HG03196 (cell line): ENCODE measurements around the gene UXT.
"Not testable (repeated sequence)": the region's sequence is repeated elsewhere in the genome, so short reads cannot be mapped to it uniquely, and the experiment has no call there.

Experiments used
- ATAC-seq: cut with Tn5 transposase; IDR thresholded peaks from one replicate; pipeline ENCODE4 v1.9.1; 2021; ENCODE audit not compliant: unreplicated experiment

UXT gene

DNA sequence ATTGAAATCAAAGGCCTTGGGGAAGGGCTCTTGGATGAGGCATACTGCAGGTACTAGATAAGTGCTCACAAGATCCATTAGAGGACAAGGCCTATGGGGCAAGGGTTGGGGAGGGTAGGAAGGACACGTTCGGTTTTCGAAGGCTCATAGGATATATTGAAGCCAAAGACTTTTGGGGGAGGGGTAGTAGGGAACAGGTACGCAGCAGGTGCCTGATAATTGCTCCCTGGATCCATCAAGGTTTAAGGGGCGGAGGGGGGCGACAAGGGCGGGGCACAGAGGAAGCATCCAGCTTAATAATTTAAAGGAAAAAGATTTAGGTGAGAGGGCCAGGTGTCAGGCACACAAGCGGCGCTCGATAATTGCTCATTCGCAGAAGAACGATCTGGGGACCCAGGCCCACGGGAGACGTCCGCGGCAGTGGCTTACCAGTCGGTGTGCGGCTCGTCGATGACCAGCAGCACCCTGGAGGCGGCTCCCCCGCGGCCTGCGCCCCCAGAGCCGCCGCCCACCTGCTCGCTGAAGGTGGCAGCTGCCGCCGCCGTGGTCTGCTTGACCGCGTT is 40.0 kb downstream of the UXT start:
- no peak for ATAC-seq

DNA sequence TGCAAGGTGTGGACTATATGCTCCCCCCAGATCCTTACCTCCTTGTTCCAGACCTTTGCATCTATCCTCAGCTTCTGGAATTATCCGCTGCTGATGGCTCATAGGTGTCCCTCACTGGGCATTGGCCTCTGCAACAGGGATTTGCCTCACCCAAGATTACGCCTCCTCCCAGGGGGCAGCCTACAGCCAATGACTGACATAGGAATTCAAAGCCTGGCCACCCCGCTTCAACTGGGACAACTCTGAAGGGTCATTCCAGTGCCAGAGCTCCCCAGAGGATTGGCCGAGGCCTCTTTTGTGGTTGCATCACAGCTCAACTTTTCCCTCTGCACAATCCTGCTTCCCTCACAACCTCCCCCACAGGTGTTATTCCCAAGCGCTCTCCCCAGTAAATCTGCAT is 44.4 kb downstream of the UXT start:
- no peak for ATAC-seq

- ATAC-seq, result no peak
Measured at GRCh38 chrX:47613082-47613481, 45.9 kb downstream of the UXT start.

- no peak for ATAC-seq
Measured at GRCh38 chrX:47612418-47612817, 46.6 kb downstream of the UXT start.

DNA sequence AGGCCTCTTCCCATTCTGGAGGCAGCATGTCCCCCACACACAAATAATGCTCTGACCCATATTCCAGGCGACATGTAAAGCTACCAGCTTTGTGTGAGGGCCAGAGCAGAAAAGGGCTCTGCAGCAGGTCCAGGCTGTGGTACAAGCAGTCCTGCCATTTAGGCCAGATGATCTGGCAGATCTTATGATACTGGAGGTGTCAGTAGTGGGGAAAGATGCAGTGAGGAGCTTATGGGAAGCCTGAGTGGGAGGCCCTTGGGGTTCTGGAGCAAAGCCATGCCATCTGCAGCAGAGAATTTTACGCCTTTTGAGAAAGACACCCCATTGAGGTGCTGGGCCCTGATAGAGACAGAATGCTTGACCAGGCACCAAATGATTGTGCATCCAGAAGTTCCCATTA is 47.1 kb downstream of the UXT start:
- no peak for ATAC-seq

- ATAC-seq, result no peak
Measured at GRCh38 chrX:47611489-47611888, 47.5 kb downstream of the UXT start.

GRCh38 chrX:47610511-47610910 is 48.5 kb downstream of the UXT start:
- ATAC-seq, result no peak

DNA sequence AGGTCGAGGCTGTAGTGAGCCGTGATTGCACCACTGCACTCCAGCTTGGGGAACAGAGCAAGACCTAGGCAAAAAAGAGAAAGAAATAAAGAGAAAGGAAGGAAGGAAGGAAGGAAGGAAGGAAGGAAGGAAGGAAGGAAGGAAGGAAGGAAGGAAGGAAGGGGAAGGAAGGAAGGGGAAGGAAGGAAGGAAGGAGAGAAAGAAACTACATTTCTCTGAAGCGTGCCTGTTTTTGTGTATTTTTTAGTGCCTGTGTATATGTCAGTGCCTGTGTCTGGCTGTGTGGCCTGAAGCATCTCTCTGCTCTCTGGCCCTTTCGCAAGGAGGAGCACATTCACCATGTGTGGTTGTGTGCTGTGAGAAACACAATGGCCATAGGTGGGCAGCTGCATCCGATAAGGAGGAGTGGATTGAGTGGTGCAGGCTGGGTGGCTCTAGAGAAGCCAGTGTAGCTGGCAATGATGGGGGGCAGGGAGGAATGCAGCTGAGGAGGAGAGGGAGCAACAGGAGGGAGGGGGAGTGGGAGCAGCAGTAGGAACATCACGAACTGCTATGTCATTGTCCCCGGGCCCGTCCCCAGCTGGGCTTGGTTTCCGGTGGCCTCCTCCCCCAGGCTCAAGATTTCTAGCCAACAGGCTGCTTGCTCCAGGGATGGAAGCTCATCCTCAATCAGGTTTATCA is 50.7 kb downstream of the UXT start:
- no peak for ATAC-seq

- no peak for ATAC-seq
Measured at GRCh38 chrX:47607091-47607490, 51.9 kb downstream of the UXT start.

DNA sequence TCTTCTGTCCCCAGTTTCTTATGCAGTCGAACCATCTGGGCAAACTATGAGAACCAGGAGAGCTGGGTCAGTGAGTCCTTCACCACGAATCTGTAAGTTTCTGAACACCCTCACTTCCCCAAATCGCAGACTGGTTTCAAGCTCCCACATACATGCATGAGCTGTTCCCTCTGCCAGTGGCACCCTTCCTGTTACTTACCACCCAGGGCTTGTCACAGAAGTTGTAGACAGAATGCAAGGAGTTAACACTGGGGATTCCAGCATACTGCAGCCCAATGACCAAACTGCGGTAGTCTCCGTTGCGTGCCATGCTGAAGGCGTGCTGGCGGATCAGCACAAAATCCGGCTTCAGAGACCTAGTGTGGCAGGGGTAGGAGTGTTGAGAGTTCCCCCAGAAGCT is 54.0 kb downstream of the UXT start:
- ATAC-seq, result no peak

DNA sequence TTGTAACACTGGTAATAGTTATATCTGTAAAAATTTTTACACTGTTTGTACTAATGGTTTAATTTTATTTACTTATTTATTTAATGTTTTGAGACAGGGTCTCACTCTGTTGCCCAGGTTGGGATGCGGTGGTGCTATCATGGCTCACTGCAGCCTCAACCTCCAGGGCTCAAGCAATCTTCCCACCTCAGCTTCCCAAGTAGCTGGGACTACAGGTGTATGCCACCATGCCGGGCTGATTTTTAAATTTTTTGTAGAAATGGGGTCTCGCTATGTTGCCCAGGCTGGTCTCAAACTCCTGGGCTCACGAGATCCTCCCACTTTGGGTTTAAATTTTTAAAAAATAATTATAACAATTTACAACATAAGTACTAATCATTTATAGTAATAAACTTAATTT is 55.9 kb downstream of the UXT start:
- ATAC-seq, result not testable (repeated sequence)
